GM12875 (cell line): ENCODE measurements around the gene SGMS1.

ENCODE experiments used
- H3K4me3 ChIP-seq: one replicate; pipeline ENCODE4 v1.5.1; 2011; ENCODE audit warnings: low read depth, low read length, control low read depth
- CTCF ChIP-seq: IDR thresholded peaks from 2 replicates; pipeline ENCODE4 v1.5.1; 2011; ENCODE audit warnings: low read depth, mild to moderate bottlenecking, control low read depth, inconsistent platforms, low read length, moderate library complexity, borderline replicate concordance; ENCODE audit not compliant: insufficient read depth

The SGMS1 gene

DNA sequence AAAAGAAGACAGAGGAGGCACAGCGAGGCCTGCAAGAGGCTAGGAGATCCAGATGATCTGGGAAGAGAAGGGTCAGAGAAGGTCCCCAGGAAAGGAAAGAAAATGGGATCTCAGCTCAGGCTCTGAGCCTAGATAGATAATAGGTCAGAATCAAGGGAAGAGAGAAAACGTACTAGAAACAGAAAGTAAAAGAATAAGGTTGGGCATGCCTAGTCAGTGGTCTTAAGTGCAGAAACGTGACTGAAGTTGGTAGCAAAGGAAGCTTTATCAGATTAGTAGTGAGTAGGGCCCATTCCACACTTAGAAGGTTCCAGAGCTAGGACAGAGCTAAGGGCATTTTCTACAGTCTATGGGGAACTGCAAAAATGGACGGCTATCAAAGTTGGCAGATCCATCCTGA is 287.6 kb downstream of the SGMS1 start:
- no peak for TF ChIP-seq CTCF
- H3K4me3 ChIP-seq = no peak overlapping the region

DNA sequence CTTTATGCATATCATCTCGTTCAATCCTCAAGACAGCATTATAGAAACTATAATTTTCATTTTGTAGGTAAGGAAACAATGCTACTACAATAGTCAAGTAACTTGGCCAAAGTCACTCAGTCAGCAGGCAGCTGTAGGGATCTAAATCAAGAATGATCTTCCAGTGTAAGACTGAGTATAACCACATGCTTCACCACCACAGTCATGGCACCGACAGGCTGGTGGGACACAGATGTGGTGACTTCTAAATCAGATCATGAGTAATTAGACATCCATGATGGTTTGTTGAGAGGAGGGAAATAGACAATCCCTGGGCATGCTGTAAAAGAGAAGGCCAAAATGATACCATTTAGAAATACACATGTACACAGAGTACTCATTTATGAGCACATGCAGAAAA is 288.4 kb downstream of the SGMS1 start:
- no peak for TF ChIP-seq CTCF
- H3K4me3 ChIP-seq = no peak overlapping the region

- H3K4me3 ChIP-seq = no peak overlapping the region
- TF ChIP-seq CTCF = no peak
Observed at GRCh38 chr10:50334273-50334672, 289.5 kb downstream of the SGMS1 start.

DNA sequence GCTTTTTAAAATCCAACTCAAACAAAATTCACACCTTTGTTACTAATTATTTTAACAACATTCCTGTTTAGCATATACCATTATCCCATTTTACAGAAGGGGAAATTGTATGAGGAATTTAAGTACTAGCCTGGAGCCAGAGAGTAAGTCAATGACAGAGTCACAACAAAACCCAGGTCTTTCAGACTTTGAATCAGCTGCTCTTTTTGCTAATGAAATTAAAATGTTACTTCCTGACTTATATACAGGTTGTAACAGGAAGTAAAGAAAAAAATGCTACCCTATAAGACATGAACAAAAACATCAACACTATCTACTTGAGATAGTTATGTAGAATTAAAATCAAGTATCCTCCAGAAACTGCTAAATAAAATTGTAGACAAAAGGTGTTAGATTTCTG is 289.9 kb downstream of the SGMS1 start:
- TF ChIP-seq CTCF = no peak
- no peak overlapping the region for H3K4me3 ChIP-seq

GRCh38 chr10:50332108-50332842 is 291.5 kb downstream of the SGMS1 start:
- H3K4me3 ChIP-seq = no peak overlapping the region
- no peak for TF ChIP-seq CTCF

- no peak for TF ChIP-seq CTCF
- H3K4me3 ChIP-seq = no peak overlapping the region
Observed at GRCh38 chr10:50331486-50331885, 292.3 kb downstream of the SGMS1 start.
